Suprapubic skin (tissue), 3 donors: Measurements from ENCODE around the gene PLAC9.

Source experiments
- POLR2AphosphoS5 ChIP-seq, 3 donors: sonication (generic); formaldehyde crosslinking; IDR thresholded peaks; one replicate each; pipeline ENCODE4 v1.6.1; 2017; ENCODE audit warnings: antibody characterized with exemption in 3 of 3
- TF ChIP-seq, protein P1 (sequence below), 2 donors: fragments of 200-600 bp in 1 of 2; fragments of 450-650 bp in 1 of 2; sonication (generic) in 1 of 2; IDR thresholded peaks; one replicate each; pipeline ENCODE4 v1.5.1; 2016 to 2019; ENCODE audit warnings: antibody characterized with exemption in 2 of 2, mild to moderate bottlenecking in 1 of 2, moderate library complexity in 1 of 2

DNA sequence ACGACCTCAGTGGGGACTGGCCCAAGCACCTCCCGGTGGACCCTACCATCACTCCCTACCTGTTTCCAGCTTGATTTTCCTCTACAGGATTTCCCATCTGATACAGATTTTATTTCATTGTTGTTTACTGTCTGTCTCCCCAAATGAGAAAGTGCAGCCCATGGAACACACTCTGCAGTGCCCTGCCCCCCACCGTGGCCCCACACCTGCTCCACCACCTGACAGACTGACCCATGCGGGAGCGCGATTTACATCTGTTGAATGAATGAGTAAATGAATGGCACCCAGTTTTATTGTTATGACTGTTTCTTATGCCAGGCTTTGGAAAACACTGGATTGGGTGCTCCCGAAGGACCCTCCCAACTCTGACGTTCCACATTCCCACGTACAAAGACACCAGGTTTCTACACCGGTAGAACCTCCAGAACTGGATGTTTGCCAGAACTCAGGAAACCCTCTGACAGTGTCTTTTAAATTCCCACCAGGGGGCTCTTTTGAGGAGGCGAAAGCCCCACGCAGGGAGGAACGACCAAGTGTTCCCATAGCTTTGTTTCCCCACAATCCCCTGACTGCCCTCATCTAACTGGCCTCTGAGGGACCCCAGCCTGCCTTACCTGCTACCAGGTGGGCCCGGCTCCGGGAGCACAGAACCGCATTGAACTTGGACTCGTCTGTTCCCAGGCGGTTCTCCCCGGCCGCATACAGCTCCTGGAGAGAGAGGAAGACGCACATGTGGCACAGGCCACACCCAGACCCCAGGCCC lies 29.0 kb downstream of the PLAC9 start:
- no peak for TF ChIP-seq POLR2AphosphoS5 (IDR thresholded peaks at IDR 0.05)
- TF ChIP-seq, protein P1, sequence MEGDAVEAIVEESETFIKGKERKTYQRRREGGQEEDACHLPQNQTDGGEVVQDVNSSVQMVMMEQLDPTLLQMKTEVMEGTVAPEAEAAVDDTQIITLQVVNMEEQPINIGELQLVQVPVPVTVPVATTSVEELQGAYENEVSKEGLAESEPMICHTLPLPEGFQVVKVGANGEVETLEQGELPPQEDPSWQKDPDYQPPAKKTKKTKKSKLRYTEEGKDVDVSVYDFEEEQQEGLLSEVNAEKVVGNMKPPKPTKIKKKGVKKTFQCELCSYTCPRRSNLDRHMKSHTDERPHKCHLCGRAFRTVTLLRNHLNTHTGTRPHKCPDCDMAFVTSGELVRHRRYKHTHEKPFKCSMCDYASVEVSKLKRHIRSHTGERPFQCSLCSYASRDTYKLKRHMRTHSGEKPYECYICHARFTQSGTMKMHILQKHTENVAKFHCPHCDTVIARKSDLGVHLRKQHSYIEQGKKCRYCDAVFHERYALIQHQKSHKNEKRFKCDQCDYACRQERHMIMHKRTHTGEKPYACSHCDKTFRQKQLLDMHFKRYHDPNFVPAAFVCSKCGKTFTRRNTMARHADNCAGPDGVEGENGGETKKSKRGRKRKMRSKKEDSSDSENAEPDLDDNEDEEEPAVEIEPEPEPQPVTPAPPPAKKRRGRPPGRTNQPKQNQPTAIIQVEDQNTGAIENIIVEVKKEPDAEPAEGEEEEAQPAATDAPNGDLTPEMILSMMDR (IDR thresholded peaks at IDR 0.05): no peak
